Esophagus mucosa (tissue), 1 donor: ENCODE measurements around the gene IRAK1BP1. TPM values are rescaled to one million over a fixed set of nuclear protein-coding genes. Genes with fewer than 3 reads are reported as not detected.
A peak's percentile ranks its signal among the peaks of the same experiment; 100 is the strongest.
"Not testable (repeated sequence)": the region's sequence is repeated elsewhere in the genome, so short reads cannot be mapped to it uniquely, and the experiment has no call there.

Experiments
- ATAC-seq: fragments of 200-7000 bp; cut with Tn5 transposase; one replicate; pipeline ENCODE4 v1.9.1; 2020
- total RNA-seq: library from RNA; stranded (reverse); gene quantifications from one replicate; pipeline ENCODE4 v1.2.4, GENCODE V29; 2023
- donor health status: DM: yes; HTN: yes; CAD: no.

The IRAK1BP1 gene
- total RNA-seq, 1 donor from 2014 or later, result 2.7 TPM

DNA sequence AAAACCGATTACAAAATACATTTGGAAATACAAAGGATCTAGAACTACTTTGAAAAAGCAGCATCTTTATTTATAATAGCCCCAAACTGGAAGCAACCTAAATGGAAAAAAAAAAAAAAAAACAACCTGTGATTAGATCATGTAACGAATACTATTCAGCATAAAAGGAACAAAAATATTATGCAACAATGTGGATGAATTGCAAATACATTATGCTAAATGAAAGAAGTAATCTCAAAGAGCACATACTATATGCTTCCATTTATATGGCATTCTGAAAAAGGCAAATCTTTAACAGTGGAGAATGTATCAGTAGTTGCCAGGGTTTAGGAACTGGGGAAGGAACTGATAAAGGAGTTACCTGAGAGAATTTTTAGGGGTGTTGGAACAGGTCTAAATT lies 28.9 kb downstream of the IRAK1BP1 start:
- ATAC-seq, result no peak

- peak; percentile 79 for ATAC-seq
These were observed 41.3 kb downstream of the IRAK1BP1 start for GRCh38 chr6:78908621-78909020.

DNA sequence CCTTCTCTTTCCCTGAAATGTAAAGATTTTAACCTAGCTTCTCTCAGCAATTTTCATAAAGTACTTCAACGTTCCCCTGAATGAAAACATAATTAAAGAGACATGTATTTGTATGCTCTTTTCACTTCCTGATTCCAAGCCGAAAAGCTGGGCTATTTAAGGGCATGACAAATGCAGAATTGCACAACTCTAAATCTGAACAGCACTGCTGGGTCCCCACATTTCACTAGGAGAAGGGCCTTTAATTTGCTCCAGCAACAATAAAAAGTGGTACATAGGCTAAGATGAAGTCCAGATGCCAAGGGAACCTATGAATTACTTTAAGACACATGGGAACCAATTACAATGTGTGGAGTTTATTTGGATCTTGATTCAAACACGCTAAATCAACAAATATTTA lies 42.0 kb downstream of the IRAK1BP1 start:
- ATAC-seq, result peak; percentile 65

DNA sequence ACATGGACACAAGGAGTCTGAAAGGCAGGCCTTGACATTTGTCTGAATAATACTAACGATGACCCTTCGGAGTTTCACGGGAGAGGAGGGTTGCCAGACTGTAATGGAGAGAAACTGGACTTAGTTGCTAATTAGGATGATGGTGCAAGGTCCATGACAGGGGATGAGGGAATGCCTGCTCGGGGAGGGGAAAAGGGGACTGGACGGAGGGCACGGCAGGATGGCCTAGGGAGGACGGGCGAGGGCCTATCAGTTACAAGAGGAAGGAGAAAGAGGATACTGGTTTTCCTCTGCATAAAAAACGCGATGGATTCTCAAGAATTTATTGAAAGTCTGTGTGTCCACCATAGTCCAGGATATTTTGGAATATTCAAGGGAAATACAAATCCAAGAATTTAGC lies 42.7 kb downstream of the IRAK1BP1 start:
- ATAC-seq, result no peak

DNA sequence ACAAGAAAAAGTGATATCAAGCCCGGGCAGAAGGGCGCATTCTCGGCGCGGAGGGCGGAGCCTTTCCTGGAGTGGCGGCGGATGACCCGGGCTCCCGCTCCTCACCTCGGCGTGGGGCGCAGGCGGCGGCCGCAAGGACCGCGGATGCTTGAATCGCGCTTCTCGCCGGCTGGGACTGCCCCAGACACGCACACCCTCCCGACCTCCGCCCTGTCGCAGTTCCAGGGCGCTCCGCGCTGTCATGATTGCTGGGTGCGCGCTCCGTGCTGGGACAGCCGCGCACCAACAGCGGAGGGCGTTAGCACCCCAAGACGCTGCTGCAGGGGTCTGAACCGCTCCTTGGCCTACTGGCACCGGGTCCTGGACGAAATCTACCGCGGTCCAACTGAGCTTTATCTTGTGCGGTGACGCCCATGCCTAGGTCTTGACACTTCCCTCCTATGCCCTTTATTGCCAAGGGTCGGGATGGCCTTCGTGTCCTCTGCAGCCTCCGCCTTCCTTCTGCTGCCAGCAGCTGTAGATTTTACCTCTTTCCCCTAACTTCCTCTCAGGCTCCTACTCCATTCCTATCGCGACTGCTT lies 43.3 kb downstream of the IRAK1BP1 start:
- peak; percentile 62 for ATAC-seq

DNA sequence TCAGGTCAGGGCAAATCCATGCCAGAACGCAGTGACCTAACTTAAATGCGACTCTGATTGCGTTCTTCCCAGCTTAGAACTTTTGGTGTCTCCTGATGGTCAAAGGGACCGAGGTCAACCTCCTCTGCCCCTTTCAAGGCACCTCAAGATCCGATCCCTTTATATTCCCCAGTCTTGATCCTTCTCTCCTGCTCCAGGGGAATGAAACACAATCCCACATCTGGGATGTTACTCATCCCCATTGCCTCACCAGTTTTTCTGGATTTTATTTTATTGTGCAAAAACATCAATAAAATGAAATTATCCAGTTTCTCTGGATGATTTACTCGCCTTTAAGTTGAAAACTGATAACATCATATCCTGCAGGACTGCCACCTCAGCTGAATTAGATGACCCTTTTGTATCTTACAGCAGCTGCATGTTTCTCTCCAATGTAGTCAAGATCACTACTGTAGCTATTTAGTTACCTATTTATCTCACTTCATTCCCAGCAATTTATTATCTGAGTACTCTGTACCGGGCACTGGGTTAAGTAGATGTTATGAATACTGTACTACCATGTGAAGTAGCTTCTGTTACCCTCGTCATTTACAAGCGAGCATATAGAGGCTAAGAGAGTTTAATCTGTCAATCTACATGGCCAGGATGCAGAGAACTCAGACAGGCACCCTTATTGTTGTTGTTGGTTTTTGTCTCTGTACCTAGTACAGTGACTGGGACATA lies 44.0 kb downstream of the IRAK1BP1 start:
- no peak for ATAC-seq

DNA sequence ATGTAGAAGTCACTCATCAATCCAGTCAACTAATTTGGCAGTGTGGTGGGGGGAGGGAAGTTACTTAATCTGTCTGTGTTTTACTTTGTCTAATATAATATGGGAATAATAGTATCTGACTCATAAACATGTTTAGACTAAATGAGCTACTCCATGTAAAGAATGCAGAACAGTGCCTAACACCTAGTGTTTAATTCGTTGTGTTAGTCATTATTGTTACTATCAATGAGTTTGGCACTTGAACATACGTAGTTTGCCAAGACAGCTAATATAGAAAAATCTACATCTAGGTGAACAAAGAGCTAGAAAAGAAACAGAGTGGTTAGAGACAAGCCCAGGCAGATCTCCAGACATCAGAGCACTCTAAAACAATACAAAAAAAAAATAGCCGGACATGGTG lies 49.1 kb downstream of the IRAK1BP1 start:
- ATAC-seq, result peak; percentile 99

- ATAC-seq, result no peak
These were observed 50.4 kb downstream of the IRAK1BP1 start for GRCh38 chr6:78917788-78918187.

DNA sequence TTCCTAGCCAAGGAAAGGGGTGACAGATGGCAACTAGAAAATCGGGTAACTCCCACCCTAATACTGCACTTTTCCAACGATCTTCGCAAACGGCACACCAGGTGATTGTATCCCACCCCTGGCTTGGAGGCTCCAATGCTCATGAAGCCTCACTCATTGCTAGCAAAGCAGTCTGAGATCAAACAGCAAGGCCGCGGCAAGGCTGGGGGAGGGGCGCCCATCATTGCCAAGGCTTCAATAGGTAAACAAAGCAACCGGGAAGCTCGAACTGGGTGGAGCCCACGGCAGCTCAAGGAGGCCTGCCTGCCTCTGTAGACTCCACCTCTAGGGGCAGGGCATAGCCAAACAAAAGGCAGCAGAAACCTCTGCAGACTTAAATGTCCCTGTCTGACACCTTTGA lies 53.8 kb downstream of the IRAK1BP1 start:
- not testable (repeated sequence) for ATAC-seq

DNA sequence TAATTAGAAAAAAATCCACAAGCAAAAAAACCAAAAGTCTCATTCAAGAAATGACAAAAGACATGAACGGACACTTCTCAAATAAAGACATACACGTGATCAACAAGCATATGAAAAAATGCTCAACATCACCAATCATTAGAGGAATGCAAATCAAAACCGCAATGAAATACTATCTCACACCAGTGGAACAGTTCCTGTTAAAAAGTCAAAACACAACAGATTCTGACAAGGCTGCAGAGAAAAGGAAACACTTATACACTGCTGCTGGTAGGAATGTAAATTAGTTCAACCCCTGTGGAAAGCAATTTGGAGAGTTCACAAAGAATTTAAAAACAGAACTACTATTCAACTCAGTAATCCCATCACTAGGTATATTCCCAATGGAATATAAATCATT lies 58.0 kb downstream of the IRAK1BP1 start:
- no peak for ATAC-seq

- no peak for ATAC-seq
These were observed 68.2 kb downstream of the IRAK1BP1 start for GRCh38 chr6:78935553-78935952.

- ATAC-seq, result no peak
These were observed 69.2 kb downstream of the IRAK1BP1 start for GRCh38 chr6:78936515-78936914.

GRCh38 chr6:78942446-78942845 lies 75.1 kb downstream of the IRAK1BP1 start:
- no peak for ATAC-seq

- no peak for ATAC-seq
These were observed 80.2 kb downstream of the IRAK1BP1 start for GRCh38 chr6:78947529-78947928.

DNA sequence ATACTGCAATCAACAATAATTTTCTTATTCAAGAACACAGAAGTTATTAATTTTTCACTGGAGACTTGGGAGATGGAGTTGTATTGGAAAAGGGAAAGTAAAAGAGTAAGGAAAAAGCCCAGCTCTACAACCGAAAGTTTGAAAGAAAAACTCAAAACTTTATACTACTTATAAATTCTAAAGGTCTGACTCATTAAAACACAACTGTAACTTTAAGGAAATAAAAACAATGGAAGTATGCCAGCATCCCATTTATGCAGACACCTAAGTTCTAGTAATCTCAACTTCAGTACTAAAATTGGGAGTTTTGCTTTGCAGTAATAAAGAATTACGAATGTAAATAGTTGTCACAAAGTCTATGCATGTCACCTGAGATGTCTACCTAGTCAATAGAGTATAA lies 80.6 kb downstream of the IRAK1BP1 start:
- ATAC-seq, result no peak

DNA sequence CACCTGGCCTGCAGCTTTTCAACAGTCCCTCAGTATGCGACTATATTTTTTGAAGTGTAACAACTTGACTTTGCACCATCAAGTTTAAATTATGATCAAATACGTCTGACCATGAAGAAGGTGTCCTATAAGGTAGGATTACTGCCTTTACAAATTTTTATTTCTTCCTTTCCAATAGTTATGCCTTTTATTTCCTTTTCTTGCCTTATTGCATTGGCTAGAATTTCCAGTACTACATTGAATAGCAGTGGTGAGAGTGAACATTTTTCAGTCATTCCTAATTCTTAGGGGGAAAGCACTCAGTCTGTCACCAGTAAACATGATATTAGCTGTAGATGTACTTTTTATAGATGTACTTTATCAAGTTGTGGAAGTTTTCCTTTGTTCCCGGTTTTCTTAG lies 81.4 kb downstream of the IRAK1BP1 start:
- no peak for ATAC-seq

GRCh38 chr6:78952362-78952761 lies 85.0 kb downstream of the IRAK1BP1 start:
- no peak for ATAC-seq

Other genes with a start within 250 kb of the IRAK1BP1 start
- 12.4 TPM for gene PHIP, start 210.7 kb downstream of the IRAK1BP1 start, total RNA-seq